Activated CD8-positive, alpha-beta memory T cell treated with anti-CD3 and anti-CD28 coated beads for 36 hours (primary cell): ENCODE measurements around the gene IDH3A. TPM values are rescaled to one million over a fixed set of nuclear protein-coding genes. Genes with fewer than 3 reads are reported as not detected.

Source experiments
- CTCF ChIA-PET: fragments of 350-600 bp; sonication (Branson Sonifier 250); formaldehyde crosslinking; loops from one replicate; lab custom pipeline; 2021; ENCODE audit warnings: antibody characterized with exemption; lab: Charles Lee
- POLR2A ChIA-PET: fragments of 350-600 bp; sonication (Branson Sonifier 250); formaldehyde crosslinking; loops from one replicate; lab custom pipeline; 2021; ENCODE audit warnings: antibody characterized with exemption; lab: Charles Lee
- total RNA-seq, 2 experiments: library from RNA; stranded (reverse); gene quantifications; one replicate each; pipeline ENCODE4 v1.2.3, GENCODE V29; 2021

Gene IDH3A
- total RNA-seq, 2 experiments from 2014 or later = 143 to 144 TPM

DNA sequence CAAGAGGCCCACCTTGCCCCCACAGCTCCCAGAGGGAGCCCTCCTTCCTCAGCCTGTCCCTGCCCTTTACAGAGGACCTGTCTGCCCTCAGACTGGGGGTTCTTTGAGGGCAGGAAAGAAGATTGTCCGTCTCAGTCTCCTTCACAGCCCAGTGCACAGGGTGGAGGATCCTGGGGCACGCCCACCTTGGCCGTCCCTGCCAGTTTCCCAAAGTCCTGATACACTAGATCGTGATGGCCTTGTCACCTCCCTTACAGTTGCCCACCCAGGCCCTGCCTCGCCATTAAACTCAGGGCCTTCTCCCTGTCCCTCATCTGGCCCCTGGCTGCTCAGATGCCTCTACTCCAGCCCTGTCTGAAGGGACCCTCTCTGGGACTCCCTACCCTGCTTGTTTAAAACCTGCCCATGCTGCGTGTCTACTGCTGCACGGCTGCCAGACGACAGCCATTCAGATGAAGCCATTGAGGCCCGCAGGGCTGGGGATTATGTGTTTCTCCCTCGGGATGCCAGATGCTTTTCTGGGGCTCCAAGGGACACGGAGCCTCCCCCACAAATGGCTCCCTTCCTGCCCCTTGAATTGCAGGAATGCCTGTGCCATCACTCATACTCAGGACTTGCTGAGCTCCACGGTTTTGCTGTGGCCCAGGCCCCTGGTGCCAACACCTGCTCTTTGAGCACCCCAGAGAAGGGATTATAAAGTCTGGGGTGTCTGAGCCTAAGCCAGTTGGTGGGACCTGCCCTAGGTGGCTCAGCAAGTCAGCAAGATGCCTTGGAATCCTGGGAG lies 57.4 kb downstream of the IDH3A start:
- CTCF ChIA-PET = interaction anchor here (1.2 kb wide), 1 partner anchor 11 kb away, joined by 3 read pairs; no protein-coding TSS in a partner anchor
- POLR2A ChIA-PET = no interaction called here

DNA sequence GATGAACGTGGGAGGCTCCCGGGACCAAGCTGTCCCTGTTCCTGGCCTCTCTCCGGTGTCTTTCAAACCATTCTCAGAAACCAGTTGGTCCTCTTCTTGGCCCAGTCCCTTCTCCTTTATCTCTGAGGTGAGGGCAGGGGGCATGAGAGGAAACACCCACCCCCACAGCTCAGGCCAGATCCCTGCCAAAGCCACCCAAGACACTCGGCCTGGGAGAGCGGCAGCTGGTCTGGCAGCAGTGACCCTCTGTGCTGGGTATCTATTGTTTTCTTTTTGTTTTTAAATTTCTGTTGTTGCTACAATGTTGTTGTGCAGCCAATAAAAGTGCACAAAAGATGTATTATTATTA lies 57.9 kb downstream of the IDH3A start:
- POLR2A ChIA-PET = no interaction called here
- CTCF ChIA-PET = interaction anchor here (1.2 kb wide), 1 partner anchor 11 kb away, joined by 3 read pairs; no protein-coding TSS in a partner anchor

DNA sequence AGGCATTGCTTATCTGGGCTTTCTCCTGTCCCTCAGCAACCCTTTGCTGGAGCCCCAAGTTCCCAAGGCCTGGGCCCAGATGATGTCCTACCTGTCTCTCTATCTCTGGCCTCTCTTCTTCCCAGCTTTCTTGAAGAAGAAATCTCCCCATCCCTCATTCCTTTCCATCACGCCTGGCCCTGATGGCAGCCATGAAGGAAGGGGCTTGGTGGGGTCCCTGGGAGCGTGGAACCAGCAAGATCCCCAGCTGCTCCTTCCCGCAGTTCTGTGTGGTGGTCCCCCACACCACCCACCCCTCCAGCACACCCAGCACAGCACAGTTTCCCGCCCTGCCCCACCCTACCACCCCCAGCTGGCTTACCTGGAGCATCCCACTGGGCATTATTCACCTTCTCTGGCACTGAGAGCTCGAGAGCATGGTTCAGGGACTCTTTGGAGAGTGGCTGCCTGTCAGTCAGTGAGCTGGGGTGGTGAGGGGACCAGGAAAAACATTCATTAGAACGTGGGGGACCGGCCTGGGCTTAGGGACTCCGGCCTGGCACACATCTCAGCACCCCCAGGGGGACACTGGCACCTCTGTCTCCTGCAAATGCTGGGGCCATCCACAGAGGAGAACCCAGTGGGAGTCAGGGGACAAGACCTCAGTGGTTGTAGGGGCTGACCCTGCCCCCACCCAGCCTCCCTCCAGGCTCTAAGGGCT lies 58.6 kb downstream of the IDH3A start:
- POLR2A ChIA-PET = no interaction called here

DNA sequence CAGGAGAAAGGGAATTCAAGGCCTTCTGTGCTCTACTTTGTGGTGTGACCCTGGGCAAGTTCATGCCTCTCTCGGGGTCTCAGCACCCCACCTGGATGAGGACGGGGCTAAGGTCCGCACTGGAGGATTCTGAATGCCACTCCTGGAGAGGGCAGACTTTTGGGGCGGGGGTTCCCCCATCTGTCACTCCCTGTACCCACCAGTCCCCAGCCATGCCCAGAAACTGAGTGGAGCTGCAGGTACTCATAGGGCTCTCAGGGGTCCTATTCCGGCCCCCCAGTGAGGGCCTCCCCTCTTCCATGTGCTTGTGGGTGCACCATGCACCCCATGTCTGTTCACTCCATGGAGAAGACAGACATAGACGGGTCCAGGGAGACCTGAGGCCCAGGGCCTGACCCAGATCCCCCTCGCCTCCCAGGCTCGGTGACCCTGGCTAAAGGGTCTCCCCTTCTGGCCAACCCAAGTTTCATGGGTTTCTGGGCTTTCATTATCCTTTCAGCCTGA lies 59.2 kb downstream of the IDH3A start:
- ChIA-PET POLR2A (no interaction called here), CTCF (interaction anchor here (0.5 kb wide), 1 partner anchor 11 kb away, joined by 3 read pairs; no protein-coding TSS in a partner anchor)

More for the DNA sequence above, 58.6 kb downstream of the IDH3A start:
- CTCF ChIA-PET = interaction anchor here (0.5 to 1.2 kb wide), 2 partner anchors 12 kb away, joined by 3 read pairs; no protein-coding TSS in a partner anchor

DNA sequence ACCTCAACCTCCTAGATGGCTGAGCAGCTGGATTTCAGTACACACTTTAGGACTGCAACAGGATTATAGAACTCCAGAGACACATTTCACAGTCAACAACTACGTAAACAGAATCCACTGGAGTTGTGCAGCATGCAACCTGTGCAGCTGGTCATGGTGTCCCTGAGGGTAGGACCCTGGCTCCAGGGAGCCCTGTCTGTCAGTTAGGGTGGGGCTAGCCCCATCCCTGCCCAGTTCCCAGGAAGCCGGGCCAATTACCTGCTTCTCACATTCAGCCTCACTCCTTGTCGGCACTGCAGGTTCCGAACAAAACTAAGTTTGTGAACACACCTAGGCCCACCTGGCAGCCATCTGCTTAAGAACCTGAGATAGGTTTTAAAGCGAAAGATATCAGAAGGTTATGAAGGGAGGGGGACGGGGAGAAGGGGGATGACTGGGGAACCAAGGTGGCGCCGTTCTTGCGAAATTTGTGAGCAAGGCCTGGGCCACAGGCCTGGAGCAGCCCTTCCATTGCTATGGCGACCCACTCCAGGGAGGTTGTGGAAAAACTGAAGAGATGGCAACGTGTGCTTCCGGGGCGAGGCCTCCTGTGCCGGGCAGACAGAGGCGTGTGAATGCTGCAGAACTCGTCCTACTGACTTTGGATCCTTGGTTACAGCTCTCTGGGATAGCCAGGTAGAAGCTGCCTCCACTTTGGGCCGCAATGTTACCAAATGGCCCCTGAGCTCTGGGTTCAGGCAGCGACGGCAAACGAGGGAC lies 59.9 kb downstream of the IDH3A start:
- ChIA-PET CTCF (no interaction called here), POLR2A (no interaction called here)

DNA sequence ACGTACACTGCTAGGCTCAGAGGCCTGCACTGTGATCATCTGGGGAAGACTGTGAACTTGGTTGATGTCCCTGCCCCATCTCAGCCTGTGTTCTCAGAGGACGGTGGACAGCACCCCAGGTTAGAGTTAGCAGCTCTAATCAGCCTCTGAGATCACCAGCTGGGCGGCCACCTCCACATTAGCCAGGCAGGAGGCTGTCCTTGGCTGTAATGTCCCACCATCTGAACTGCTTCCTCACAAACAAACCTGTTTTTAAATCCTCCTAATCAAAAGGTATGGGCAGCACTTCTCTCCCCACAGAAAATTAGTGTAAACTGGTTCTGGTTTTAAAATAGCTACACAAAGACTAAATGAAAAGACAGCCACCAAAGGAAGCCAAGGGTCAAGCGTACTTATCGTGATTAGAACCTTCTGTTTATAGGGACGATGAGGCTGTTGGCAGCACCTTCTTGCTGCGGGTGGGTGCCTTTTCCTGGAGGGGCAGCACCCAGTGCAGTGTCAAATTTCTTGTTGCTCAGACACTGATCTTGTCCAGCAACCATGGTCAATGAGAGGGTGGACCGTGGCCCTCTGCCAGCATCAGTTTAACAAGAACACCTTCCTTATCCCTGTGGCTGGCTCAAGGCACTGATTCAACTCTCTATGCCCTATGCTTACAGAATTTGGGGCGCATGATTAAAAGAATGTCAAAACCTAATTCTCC lies 60.6 kb downstream of the IDH3A start:
- ChIA-PET CTCF (no interaction called here), POLR2A (no interaction called here)

DNA sequence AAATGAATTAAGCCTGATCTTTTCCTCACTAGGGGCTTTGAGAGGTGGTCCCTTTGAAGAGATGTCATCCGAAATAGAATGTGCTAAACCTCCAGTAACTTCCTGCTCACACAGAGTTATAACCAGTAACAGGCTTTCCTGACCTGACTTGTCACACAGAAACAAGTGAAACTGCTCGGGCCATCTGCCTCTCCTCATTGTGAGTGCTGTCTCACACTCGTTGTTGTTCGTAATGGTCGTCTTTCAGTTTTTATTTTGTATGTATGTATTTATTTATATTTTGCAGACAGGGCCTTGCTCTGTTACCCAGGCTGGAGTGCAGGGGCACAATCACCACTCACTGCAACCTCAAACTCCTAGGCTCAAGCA lies 61.2 kb downstream of the IDH3A start:
- ChIA-PET CTCF (no interaction called here), POLR2A (no interaction called here)

DNA sequence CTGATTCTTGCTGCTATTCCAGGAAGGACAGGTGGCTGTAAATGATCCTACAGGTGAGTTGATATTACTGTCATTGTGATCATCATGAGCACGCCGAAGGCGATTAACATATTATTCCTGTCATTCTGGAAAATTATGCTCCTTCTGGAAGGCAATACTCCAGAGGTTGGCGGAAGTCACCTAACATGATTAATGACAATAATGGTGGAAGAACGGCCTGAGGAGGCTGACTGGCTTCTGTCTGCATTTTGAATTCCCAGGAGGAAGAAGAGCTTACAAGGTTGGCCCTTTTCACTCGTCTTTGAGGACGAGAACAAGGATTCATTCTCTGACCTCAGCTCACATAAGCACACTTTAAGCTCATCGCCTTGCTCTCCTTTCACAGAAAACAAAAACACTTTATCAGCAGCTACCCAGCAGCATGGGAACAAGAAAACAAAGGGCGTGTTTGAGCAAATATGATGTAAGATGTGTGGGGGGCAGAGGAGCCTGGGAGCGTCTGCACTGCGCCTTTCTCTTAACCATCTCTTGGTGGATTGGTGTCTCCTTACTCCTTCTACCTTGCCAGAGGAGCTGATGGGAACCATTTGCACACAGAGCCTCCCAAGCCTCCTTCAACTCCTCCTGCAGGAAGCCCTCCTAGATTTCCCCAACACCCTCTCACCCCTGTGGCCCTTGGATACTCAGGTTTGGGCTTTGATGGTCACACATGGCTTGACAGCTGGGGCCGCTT lies 62.2 kb downstream of the IDH3A start:
- POLR2A ChIA-PET = no interaction called here

DNA sequence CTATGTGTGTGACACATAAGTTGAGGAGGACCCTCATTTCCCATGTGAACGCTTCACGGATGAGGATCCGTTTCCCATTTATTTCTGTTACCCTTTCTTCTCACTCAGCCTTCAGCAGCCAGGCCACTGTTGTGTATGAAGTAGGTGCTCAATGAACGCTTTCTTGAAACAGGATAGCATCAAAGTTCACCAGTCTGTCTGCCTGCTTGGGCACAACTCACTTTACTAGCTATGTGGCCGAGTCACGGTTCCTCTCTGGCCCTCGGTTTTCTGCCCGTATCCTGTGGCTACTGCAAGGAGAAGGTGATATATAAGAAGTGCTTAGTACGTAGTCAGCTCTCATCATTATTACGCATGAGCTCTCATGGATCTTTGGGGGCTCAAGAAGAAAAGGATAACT lies 62.8 kb downstream of the IDH3A start:
- ChIA-PET CTCF (interaction anchor here (0.6 to 1.0 kb wide), 3 partner anchors 14 to 99 kb away, joined by 3 to 4 read pairs (median 3); no protein-coding TSS in a partner anchor), POLR2A (no interaction called here)

More for the DNA sequence above, 62.2 kb downstream of the IDH3A start:
- CTCF ChIA-PET = interaction anchor here (0.6 to 1.0 kb wide), 4 partner anchors 12 to 98 kb away, joined by 3 to 4 read pairs (median 3); no protein-coding TSS in a partner anchor

DNA sequence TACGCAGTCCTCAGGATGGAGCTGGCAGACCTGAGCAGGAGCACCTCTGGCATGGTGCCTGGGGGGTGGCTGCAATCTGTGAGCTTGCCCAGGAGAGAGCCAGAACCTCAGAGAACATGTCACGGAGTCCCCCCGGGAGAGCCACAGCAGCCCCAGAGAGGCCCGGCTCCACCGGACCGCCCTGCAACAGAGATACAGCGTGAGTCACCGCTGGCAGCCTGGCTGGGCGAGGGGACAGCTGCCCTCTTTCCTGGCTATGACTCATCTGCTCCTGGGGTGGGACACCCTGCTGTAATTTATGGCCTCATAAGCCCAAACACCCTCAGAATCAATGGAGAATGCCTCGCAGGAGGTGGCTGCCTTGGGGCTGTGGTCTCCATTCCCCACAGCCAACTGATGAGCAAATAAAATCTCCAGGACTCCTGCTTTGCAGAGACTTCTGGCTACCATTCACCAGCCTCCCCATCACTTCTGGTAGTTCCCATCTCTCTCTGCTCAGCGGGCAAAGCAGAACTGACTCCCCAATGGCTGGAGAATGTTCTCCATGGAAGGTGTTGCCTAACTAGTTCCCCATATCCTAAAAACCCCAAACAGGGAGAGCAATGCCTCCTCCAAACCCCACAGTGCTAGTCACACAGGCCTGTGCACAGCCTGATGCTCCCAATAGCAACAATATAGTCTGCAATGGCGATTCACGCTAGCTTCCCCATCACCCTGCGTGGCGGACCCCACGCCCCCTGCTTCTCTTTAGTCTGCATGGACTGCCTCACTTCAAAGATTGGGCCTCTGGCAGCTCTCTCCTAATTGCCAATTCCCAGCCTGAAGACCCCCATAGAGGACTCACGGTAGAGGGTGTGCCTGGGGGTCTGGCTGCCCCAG lies 63.6 kb downstream of the IDH3A start:
- POLR2A ChIA-PET = no interaction called here
- CTCF ChIA-PET = interaction anchor here (1.0 kb wide), 1 partner anchor 14 kb away, joined by 3 read pairs; no protein-coding TSS in a partner anchor

DNA sequence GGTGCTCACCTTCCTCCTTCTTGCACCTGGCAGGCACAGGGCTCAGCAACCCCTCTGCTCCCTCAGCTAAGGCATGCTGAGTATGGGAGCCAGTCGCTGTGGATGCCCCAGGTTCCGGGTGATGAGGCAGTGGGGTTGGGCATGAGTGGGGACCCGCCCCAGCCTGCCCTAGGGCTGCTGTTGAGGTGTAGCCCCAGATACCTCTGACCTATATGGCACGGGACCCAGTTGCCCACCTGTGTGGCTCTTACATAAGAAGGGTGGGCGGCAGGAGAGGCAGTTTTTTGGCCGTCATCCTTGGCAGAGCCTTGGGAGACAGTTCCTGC lies 64.2 kb downstream of the IDH3A start:
- ChIA-PET CTCF (no interaction called here), POLR2A (no interaction called here)

DNA sequence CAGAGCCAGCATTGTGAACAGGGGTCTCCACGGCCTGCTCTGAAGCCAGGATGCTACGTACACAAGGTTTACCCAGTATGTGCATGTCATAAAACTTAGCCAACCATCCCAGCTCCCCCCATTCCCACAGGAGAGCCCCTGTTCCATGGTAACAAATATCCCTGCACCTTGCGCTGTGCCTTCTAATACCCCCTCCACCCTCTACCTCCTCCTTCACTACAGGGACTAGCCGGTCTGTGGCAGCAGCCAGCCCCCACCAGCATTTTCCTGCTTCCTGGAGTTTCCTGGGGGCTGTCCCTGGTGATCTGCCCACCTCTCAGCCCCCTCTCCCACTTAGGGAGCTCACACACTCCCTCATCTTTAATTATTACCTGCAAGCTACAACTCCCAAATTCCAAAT lies 64.8 kb downstream of the IDH3A start:
- CTCF ChIA-PET = interaction anchor here (1.2 kb wide), 1 partner anchor 18 kb away, joined by 3 read pairs; no protein-coding TSS in a partner anchor
- POLR2A ChIA-PET = no interaction called here

DNA sequence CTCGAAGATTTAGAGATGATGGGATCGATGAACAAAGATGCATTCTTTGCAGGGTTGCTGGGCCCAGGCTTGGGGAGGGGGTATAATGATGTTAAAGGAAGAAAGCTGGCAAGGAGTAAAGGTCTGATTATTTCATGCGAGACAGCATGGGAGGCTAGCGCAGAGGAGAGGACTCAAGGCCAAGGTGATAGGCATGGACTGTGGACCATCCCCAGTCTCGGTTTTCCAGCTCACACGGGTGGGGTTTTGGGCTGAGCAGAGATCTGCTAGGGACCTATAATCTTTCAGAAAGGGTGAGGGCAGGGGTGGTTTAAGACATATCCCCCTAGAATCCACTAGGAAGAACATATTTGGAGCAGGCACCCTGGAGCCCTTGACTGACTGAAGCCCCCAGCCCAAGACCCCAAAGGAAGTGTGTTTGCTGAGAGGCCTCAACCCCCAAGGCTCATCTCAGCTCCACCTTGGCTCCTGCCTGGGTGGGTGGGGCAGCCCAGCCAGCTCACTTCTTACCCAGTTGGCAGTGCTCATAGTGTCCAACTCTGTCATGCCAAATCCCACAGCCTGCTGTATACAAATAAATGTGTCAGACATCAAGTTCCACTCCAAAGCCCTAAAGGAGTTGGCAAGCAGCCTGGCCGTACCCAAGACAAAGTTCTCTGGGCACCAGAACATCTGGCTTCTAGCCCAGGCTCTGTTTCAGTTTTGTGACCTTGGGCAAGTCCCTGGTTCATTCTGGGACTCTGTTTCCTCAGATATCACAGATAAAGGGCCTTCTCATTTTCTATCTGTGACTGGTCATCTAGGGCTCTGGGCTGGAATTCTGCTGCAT lies 67.3 kb downstream of the IDH3A start:
- ChIA-PET CTCF (no interaction called here), POLR2A (interaction anchor here (0.6 kb wide), 1 partner anchor 53 kb away, joined by 4 read pairs; no protein-coding TSS in a partner anchor)

DNA sequence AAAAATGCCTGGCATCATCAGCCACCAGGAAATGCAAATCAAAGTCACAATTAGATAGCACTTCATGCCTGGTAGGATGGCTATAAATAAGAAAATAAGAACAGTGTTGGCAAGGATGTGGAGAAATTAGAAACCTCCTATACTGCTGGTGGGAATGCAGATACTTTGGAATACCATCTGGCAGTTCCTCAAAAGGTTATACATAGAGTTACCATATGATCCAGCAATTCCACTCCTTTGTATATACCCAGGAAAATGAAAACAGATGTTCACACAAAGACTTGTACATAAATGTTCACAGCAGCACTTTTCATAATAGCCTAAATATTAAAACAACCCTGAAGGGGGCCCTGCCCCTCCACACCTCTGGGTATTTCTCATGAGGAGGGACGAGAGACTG lies 71.6 kb downstream of the IDH3A start:
- CTCF ChIA-PET = no interaction called here
- POLR2A ChIA-PET = no interaction called here
